Hepatocyte (in vitro differentiated cells): ENCODE results near the gene SUPT16H. TPM values are rescaled to one million over a fixed set of nuclear protein-coding genes. Genes with fewer than 3 reads are reported as not detected.
A peak's percentile ranks its signal among the peaks of the same experiment; 100 is the strongest.

Source experiments
- DNase-seq: peaks from one replicate; pipeline ENCODE4 v3.0.0-alpha.2; 2016; ENCODE audit warnings: low spot score
- H2AFZ ChIP-seq: fragments of 200-600 bp; sonication (generic); 2 replicates; pipeline ENCODE4 v1.6.0; 2016; ENCODE audit warnings: antibody characterized with exemption, mild to moderate bottlenecking
- H3K27ac ChIP-seq: fragments of 200-600 bp; sonication (generic); 2 replicates; pipeline ENCODE4 v1.5.1; 2016; ENCODE audit warnings: mild to moderate bottlenecking
- H3K27me3 ChIP-seq: fragments of 200-600 bp; sonication (generic); 2 replicates; pipeline ENCODE4 v1.6.1; 2016
- H3K36me3 ChIP-seq: fragments of 200-600 bp; sonication (generic); replicated peaks from 2 replicates; pipeline ENCODE4 v1.5.1; 2016; ENCODE audit warnings: low read depth; ENCODE audit not compliant: insufficient read depth
- H3K4me1 ChIP-seq: fragments of 200-600 bp; sonication (generic); 2 replicates; pipeline ENCODE4 v1.5.1; 2016; ENCODE audit warnings: mild to moderate bottlenecking, moderate library complexity; ENCODE audit not compliant: insufficient read depth
- H3K4me2 ChIP-seq: fragments of 200-600 bp; sonication (generic); 2 replicates; pipeline ENCODE4 v1.6.0; 2016
- H3K4me3 ChIP-seq: fragments of 200-600 bp; sonication (generic); 2 replicates; pipeline ENCODE4 v1.5.1; 2016; ENCODE audit warnings: mild to moderate bottlenecking
- H3K79me2 ChIP-seq: fragments of 200-600 bp; sonication (generic); 2 replicates; pipeline ENCODE4 v1.6.0; 2017; ENCODE audit warnings: mild to moderate bottlenecking
- H3K9me2 ChIP-seq: fragments of 200-600 bp; sonication (generic); replicated peaks from 2 replicates; pipeline ENCODE4 v1.6.0; 2017; ENCODE audit warnings: mild to moderate bottlenecking; ENCODE audit not compliant: insufficient read depth
- H3K9me3 ChIP-seq: fragments of 200-600 bp; sonication (generic); 2 replicates; pipeline ENCODE4 v1.5.1; 2016; ENCODE audit warnings: low read depth, mild to moderate bottlenecking
- H4K20me1 ChIP-seq: fragments of 200-600 bp; sonication (generic); 2 replicates; pipeline ENCODE4 v1.6.0; 2016; ENCODE audit warnings: mild to moderate bottlenecking; ENCODE audit not compliant: insufficient read depth, poor library complexity, severe bottlenecking
- EZH2 ChIP-seq: fragments of 200-600 bp; sonication (generic); IDR thresholded peaks from 2 replicates; pipeline ENCODE4 v1.6.1; 2016; ENCODE audit warnings: antibody characterized with exemption, mild to moderate bottlenecking, borderline replicate concordance
- EZH2phosphoT487 ChIP-seq: fragments of 200-600 bp; sonication (generic); IDR thresholded peaks from one replicate; pipeline ENCODE4 v1.6.1; 2018; ENCODE audit warnings: antibody characterized with exemption, mild to moderate bottlenecking, low read depth, moderate library complexity; ENCODE audit not compliant: unreplicated experiment, severe bottlenecking
- WGBS: methylation state at CpG from one replicate; pipeline ENCODE4 v1.1.6; 2016; ENCODE audit warnings: low lambda C conversion rate; ENCODE audit errors: missing lambda C conversion rate; 5-methylcytosine and 5-hydroxymethylcytosine counted together
- polyA plus RNA-seq: library from polyadenylated mRNA; unstranded; fragments of >200 nt; fragmentation: Nextera tagmentation; extraction: Ambion mirVana; gene quantifications from 2 replicates; pipeline ENCODE4 v1.2.1, GENCODE V29; 2016
- total RNA-seq: library from RNA; depleted of rRNA; stranded (reverse); fragments of >200 nt; gene quantifications from 2 replicates; pipeline ENCODE4 v1.2.3, GENCODE V29; 2014
- TF ChIP-seq, protein P1 (sequence below): fragments of 200-600 bp; sonication (generic); IDR thresholded peaks from 2 replicates; pipeline ENCODE4 v1.5.1; 2016; ENCODE audit warnings: antibody characterized with exemption, mild to moderate bottlenecking; ENCODE audit not compliant: poor library complexity

The SUPT16H gene
- total and polyA plus RNA-seq, 2 experiments from 2014 or later: 44.2 to 58.1 TPM

DNA sequence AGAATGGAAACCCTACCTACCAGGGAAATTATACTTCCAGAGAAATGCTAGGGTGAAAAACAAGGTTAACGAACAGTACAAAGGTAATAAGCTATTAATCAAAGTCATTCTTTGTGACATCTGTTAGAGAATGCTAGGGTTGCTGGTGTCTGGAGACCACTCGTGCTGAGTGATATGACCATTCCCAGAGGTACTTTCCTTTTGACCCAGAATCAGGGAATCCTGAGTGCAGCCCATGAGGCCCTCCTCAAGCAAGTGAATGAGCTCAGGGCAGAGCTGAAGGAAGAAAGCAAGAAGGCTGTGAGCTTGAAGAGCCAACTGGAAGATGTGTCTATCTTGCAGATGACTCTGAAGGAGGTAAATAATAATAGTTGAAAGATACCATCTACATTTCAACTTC is 72.2 kb downstream of the SUPT16H start:
- no peaks in the 10 kb centered on the region for H3K27me3 ChIP-seq
- H3K9me3 ChIP-seq: no peaks in the 10 kb centered on the region
- no peaks in the 10 kb centered on the region for H3K79me2 ChIP-seq
- no peaks in the 10 kb centered on the region for H3K9me2 ChIP-seq
- 72% methylated on average over 2 of the region's 2 CpGs for WGBS
- DNase-seq: no peak
- no peak overlapping the region for H3K27ac ChIP-seq
- H3K36me3 ChIP-seq: no peaks in the 10 kb centered on the region
- no peak overlapping the region for H2AFZ ChIP-seq
- H3K4me1 ChIP-seq: no peaks in the 10 kb centered on the region
- H3K4me2 ChIP-seq: no peak overlapping the region
- no peak overlapping the region for H3K4me3 ChIP-seq
- H4K20me1 ChIP-seq: no peaks in the 10 kb centered on the region
- TF ChIP-seq EZH2phosphoT487 (no peak), EZH2 (no peak)
- TF ChIP-seq, protein P1, sequence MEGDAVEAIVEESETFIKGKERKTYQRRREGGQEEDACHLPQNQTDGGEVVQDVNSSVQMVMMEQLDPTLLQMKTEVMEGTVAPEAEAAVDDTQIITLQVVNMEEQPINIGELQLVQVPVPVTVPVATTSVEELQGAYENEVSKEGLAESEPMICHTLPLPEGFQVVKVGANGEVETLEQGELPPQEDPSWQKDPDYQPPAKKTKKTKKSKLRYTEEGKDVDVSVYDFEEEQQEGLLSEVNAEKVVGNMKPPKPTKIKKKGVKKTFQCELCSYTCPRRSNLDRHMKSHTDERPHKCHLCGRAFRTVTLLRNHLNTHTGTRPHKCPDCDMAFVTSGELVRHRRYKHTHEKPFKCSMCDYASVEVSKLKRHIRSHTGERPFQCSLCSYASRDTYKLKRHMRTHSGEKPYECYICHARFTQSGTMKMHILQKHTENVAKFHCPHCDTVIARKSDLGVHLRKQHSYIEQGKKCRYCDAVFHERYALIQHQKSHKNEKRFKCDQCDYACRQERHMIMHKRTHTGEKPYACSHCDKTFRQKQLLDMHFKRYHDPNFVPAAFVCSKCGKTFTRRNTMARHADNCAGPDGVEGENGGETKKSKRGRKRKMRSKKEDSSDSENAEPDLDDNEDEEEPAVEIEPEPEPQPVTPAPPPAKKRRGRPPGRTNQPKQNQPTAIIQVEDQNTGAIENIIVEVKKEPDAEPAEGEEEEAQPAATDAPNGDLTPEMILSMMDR: no peak

GRCh38 chr14:21309956-21310355 is 73.9 kb downstream of the SUPT16H start:
- no peak for DNase-seq
- Histone ChIP-seq H3K4me2 (no peak overlapping the region), H4K20me1 (no peaks in the 10 kb centered on the region), H3K4me1 (no peaks in the 10 kb centered on the region), H3K9me2 (no peaks in the 10 kb centered on the region), H3K36me3 (no peaks in the 10 kb centered on the region), H3K9me3 (no peaks in the 10 kb centered on the region), H3K4me3 (no peak overlapping the region), H3K27ac (no peak overlapping the region), H2AFZ (no peak overlapping the region), H3K27me3 (no peaks in the 10 kb centered on the region), H3K79me2 (no peaks in the 10 kb centered on the region)
- TF ChIP-seq EZH2phosphoT487: no peak
- WGBS: 100% methylated on average over 3 of the region's 3 CpGs

GRCh38 chr14:21309238-21309636 is 74.6 kb downstream of the SUPT16H start:
- Histone ChIP-seq H3K27ac (peak overlapping the region; percentile 86), H4K20me1 (no peaks in the 10 kb centered on the region), H3K36me3 (no peaks in the 10 kb centered on the region), H2AFZ (peak overlapping the region; percentile 89), H3K27me3 (no peaks in the 10 kb centered on the region), H3K9me3 (no peaks in the 10 kb centered on the region), H3K9me2 (no peaks in the 10 kb centered on the region), H3K4me2 (peak overlapping the region; percentile 72), H3K4me1 (no peaks in the 10 kb centered on the region), H3K4me3 (peak overlapping the region; percentile 4), H3K79me2 (no peaks in the 10 kb centered on the region)
- 71% methylated on average over 8 of the region's 8 CpGs for WGBS
- DNase-seq: no peak
- TF ChIP-seq EZH2 (no peak), EZH2phosphoT487 (no peak)
- TF ChIP-seq, protein P1: no peak

- 2% methylated on average over 16 of the region's 16 CpGs for WGBS
- no peaks in the 10 kb centered on the region for H3K36me3 ChIP-seq
- no peak for TF ChIP-seq EZH2
- TF ChIP-seq EZH2phosphoT487: no peak
- TF ChIP-seq, protein P1: no peak
- H4K20me1 ChIP-seq: no peaks in the 10 kb centered on the region
- H3K4me1 ChIP-seq: no peaks in the 10 kb centered on the region
- peak overlapping the region; percentile 89 for H2AFZ ChIP-seq
- peak overlapping the region; percentile 4 for H3K4me3 ChIP-seq
- DNase-seq: peak; percentile 94
- no peaks in the 10 kb centered on the region for H3K9me2 ChIP-seq
- H3K27me3 ChIP-seq: no peaks in the 10 kb centered on the region
- H3K27ac ChIP-seq: peak overlapping the region; percentile 86
- no peaks in the 10 kb centered on the region for H3K9me3 ChIP-seq
- peak overlapping the region; percentile 72 for H3K4me2 ChIP-seq
- H3K79me2 ChIP-seq: no peaks in the 10 kb centered on the region
These were observed 75.2 kb downstream of the SUPT16H start for GRCh38 chr14:21308479-21309237.
